Measurements from ENCODE around the gene SUN1. TPM values are rescaled to one million over a fixed set of nuclear protein-coding genes. Genes with fewer than 3 reads are reported as not detected.

Gene SUN1
- total RNA-seq, 1 experiment from 2014 or later = 181 TPM

- Histone ChIP-seq H3K9me3 (ENCODE audit: control insufficient read depth in 1 of 2, insufficient read depth in 1 of 2, low read depth in 1 of 2, low read length in 2 of 2) (no peaks in the 10 kb centered on the region), H3K4me2 (ENCODE audit: low read length) (no peak overlapping the region), H3K27me3 (ENCODE audit: insufficient read depth, low read length) (no peaks in the 10 kb centered on the region), H3K4me1 (ENCODE audit: control insufficient read depth in 1 of 2, insufficient read depth in 2 of 2, low read length in 2 of 2) (peaks cover 18 to 31% of the 10 kb centered on the region in 2 experiments), H3K79me2 (ENCODE audit: insufficient read depth, low read length) (peaks cover 100% of the 10 kb centered on the region), H2AFZ (ENCODE audit: low read depth, low read length, poor library complexity, severe bottlenecking) (no peak overlapping the region), H4K20me1 (ENCODE audit: insufficient read depth) (peaks cover 10% of the 10 kb centered on the region; the same call in 1 of the 2 replicates), H3K27ac (ENCODE audit: low read depth, low read length) (no peak overlapping the region), H3K36me3 (ENCODE audit: control insufficient read depth in 1 of 2, insufficient read depth in 2 of 2, low read length in 2 of 2) (peaks cover 2 to 17% of the 10 kb centered on the region in 2 experiments; a peak in 2 of 4 replicates), H3K9me2 (ENCODE audit: insufficient read depth) (no peaks in the 10 kb centered on the region), H3K9ac (ENCODE audit: low read length) (no peak overlapping the region), H3K4me3 (replicated peaks in 1 of 2; ENCODE audit: low read depth in 1 of 2, low read length in 2 of 2) (no peak overlapping the region)
- BruUV-seq (replicated peaks) = no TSS peak
- CTCF ChIA-PET = no interaction called here
- RAD21 ChIA-PET (ENCODE audit: low non-redundant PET in 1 of 2, low total read pairs in 2 of 2, uncharacterized antibody in 2 of 2, unreplicated experiment in 2 of 2) = interaction anchor here in 1 of 2 experiments (0.5 kb wide), 1 partner anchor 39 kb away, joined by 5 read pairs; no protein-coding TSS in a partner anchor
- ATAC-seq (no peak), DNase-seq (ENCODE audit: low read depth, low spot score) (no peak)
- POLR2A ChIA-PET = no interaction called here
- intact Hi-C loops (cut with micrococcal nuclease) = no loop called here
- no peak for TF ChIP-seq ELF1 (IDR thresholded peaks at IDR 0.05; ENCODE audit: borderline replicate concordance, low read depth)
- no peak for TF ChIP-seq ZNF274 (IDR thresholded peaks at IDR 0.05; ENCODE audit: low read depth, low read length)
- no peak for TF ChIP-seq FOSL1 (IDR thresholded peaks at IDR 0.05; ENCODE audit: low read depth)
- TF ChIP-seq CTCF (IDR thresholded peaks at IDR 0.05 in 2 of 3, conservative IDR thresholded peaks at IDR 0.05 in 1 of 3; ENCODE audit: borderline replicate concordance in 1 of 3, insufficient read depth in 1 of 3, low read depth in 2 of 3, low read length in 2 of 3) = no peak
- TF ChIP-seq CBX3 (IDR thresholded peaks at IDR 0.05; ENCODE audit: low read depth) = no peak
- no peak for TF ChIP-seq ATF3 (IDR thresholded peaks at IDR 0.05)
- no peak for TF ChIP-seq JUND (IDR thresholded peaks at IDR 0.05)
These were observed 6.9 kb upstream of the SUN1 start for GRCh38 chr7:825386-825785.
